GM12865 (cell line): ENCODE results near the gene CSNK1G2.
A peak's percentile ranks its signal among the peaks of the same experiment; 100 is the strongest.

Experiments
- DNase-seq: peaks from one replicate; pipeline ENCODE4 v3.0.0; 2010; ENCODE audit warnings: low read depth
- H3K4me3 ChIP-seq: 2 replicates; pipeline ENCODE4 v1.5.1; 2011; ENCODE audit warnings: mild to moderate bottlenecking, low read depth, low read length, control low read depth
- TF ChIP-seq, protein P1 (sequence below): IDR thresholded peaks from 2 replicates; pipeline ENCODE4 v1.5.1; 2011; ENCODE audit warnings: low read length, control low read depth, low read depth, inconsistent platforms; ENCODE audit not compliant: insufficient read depth; ENCODE audit errors: missing control alignments

Gene CSNK1G2

DNA sequence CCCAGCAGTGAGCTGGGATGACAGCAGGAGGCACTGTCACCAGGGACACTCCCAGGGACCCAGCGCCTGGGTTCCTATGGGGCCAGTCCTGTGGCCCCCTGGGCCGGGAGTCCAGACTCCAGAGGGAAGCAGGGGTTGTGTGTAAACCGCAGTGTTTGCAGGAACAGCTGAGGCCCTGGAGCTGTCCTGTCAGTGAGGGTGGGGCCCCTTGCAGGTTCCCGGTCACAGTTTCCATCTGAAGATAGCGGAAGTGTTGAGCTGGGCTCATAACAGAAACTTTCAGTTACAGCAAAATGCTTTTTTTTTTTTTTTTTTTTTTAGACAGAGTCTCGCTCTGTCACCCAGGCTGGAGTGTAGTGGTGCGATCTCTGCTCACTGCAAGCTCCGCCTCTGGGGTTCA is 17.7 kb upstream of the CSNK1G2 start:
- DNase-seq: peak; percentile 91
- TF ChIP-seq, protein P1, sequence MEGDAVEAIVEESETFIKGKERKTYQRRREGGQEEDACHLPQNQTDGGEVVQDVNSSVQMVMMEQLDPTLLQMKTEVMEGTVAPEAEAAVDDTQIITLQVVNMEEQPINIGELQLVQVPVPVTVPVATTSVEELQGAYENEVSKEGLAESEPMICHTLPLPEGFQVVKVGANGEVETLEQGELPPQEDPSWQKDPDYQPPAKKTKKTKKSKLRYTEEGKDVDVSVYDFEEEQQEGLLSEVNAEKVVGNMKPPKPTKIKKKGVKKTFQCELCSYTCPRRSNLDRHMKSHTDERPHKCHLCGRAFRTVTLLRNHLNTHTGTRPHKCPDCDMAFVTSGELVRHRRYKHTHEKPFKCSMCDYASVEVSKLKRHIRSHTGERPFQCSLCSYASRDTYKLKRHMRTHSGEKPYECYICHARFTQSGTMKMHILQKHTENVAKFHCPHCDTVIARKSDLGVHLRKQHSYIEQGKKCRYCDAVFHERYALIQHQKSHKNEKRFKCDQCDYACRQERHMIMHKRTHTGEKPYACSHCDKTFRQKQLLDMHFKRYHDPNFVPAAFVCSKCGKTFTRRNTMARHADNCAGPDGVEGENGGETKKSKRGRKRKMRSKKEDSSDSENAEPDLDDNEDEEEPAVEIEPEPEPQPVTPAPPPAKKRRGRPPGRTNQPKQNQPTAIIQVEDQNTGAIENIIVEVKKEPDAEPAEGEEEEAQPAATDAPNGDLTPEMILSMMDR: peak; percentile 14

DNA sequence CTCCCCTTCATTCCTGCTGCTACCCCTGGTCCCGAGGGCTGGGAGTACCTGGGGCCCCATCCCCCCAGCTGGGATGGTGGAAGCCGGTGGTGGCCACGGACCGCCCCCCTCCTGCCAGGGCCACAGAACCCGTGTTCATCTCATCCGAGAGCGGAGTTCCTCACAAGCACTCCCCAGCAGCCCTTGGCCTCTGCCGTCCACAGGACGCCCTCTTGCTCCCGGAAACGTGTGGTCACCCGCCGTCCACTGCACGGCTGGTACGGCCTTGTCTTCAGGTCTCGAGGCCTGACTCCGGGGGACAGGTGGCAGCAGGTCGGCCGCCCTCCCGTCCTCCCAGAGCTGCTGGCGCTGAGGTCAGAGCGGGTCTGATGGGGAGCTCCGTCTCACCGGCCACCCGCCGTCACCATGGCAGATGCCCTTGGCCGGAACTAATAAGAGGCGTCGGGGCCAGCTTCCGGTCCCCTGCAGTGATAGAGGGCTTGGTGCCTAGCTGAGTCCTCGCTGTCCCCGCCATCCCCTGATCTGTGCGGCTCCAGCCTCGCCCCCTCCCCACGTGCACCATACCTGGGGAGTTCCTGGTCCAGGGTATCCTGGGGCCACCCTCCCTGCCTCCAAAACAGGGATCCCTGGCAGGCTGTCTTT is 16.5 kb upstream of the CSNK1G2 start:
- TF ChIP-seq, protein P1: no peak
- no peak overlapping the region for H3K4me3 ChIP-seq
- DNase-seq: no peak

More for the DNA sequence above, 17.7 kb upstream of the CSNK1G2 start:
- H3K4me3 ChIP-seq: no peak overlapping the region

- DNase-seq: no peak
- no peak overlapping the region for H3K4me3 ChIP-seq
- TF ChIP-seq, protein P1: no peak
These were observed 15.4 kb upstream of the CSNK1G2 start for GRCh38 chr19:1925544-1925943.

- TF ChIP-seq, protein P1: peak; percentile 95
- peak; percentile 89 for DNase-seq
- peak overlapping the region; percentile 54 for H3K4me3 ChIP-seq
These were observed 11.8 kb upstream of the CSNK1G2 start for GRCh38 chr19:1929021-1929742.

DNA sequence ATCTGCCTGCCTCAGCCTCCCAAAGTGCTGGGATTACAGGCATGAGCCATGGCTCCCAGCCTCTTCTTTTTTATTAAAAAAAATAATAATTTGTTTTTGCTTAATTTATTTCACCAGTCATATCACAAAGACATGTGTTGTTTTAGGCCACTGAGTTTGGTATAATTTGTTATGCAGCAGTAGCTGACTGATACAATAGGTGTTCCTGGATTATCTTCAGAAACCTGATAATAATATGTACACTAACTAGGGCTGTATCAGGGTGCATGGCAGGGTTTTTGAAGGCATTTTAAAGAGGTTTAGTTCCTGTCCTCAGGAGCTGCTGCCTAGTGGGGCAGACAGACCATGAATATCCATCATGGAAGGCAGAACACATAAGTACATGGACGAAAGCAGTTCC is 9.5 kb upstream of the CSNK1G2 start:
- H3K4me3 ChIP-seq: no peak overlapping the region
- TF ChIP-seq, protein P1: no peak
- no peak for DNase-seq

- no peak for DNase-seq
- H3K4me3 ChIP-seq: no peak overlapping the region
- TF ChIP-seq, protein P1: no peak
These were observed 8.6 kb upstream of the CSNK1G2 start for GRCh38 chr19:1932395-1932794.
